GM18907 (cell line): ENCODE results near the gene HOXA4.

Source experiments
- ATAC-seq: cut with Tn5 transposase; IDR thresholded peaks from one replicate; pipeline ENCODE4 v1.9.1; 2021; ENCODE audit warnings: mild to moderate bottlenecking, moderate library complexity; ENCODE audit not compliant: unreplicated experiment

Gene HOXA4

GRCh38 chr7:27133409-27134231 lies 3.1 kb upstream of the HOXA4 start:
- ATAC-seq, result no peak

GRCh38 chr7:27132978-27133377 lies 2.4 kb upstream of the HOXA4 start:
- no peak for ATAC-seq

- no peak for ATAC-seq
Measured at GRCh38 chr7:27132214-27132613, 1.7 kb upstream of the HOXA4 start.

GRCh38 chr7:27131390-27131819 lies 848 bp upstream of the HOXA4 start:
- no peak for ATAC-seq

GRCh38 chr7:27129729-27130539 lies 623 bp downstream of the HOXA4 start:
- no peak for ATAC-seq

GRCh38 chr7:27128776-27129728 lies 1.5 kb downstream of the HOXA4 start:
- no peak for ATAC-seq

- no peak for ATAC-seq
Measured at GRCh38 chr7:27128034-27128433, 2.5 kb downstream of the HOXA4 start.

GRCh38 chr7:27126596-27127327 lies 3.8 kb downstream of the HOXA4 start:
- ATAC-seq, result no peak

GRCh38 chr7:27125986-27126394 lies 4.6 kb downstream of the HOXA4 start:
- no peak for ATAC-seq

GRCh38 chr7:27124902-27125689 lies 5.5 kb downstream of the HOXA4 start:
- no peak for ATAC-seq

GRCh38 chr7:27124096-27124901 lies 6.3 kb downstream of the HOXA4 start:
- no peak for ATAC-seq

GRCh38 chr7:27123477-27124053 lies 7.0 kb downstream of the HOXA4 start:
- no peak for ATAC-seq

GRCh38 chr7:27123007-27123476 lies 7.5 kb downstream of the HOXA4 start:
- ATAC-seq, result no peak

GRCh38 chr7:27122077-27122910 lies 8.3 kb downstream of the HOXA4 start:
- no peak for ATAC-seq

- ATAC-seq, result no peak
Measured at GRCh38 chr7:27121684-27122076, 8.9 kb downstream of the HOXA4 start.

GRCh38 chr7:27119412-27119911 lies 11.1 kb downstream of the HOXA4 start:
- no peak for ATAC-seq

- no peak for ATAC-seq
Measured at GRCh38 chr7:27118580-27118979, 12.0 kb downstream of the HOXA4 start.
